Kidney (tissue), 14 donors: ENCODE data around the gene TMEM53. TPM values are rescaled to one million over a fixed set of nuclear protein-coding genes. Genes with fewer than 3 reads are reported as not detected.

Experiments used
- DNase-seq, 5 donors: peaks; one replicate each; pipeline ENCODE4 v3.0.0-alpha.2; 2013 to 2020
- FAIRE-seq: peaks from 2 replicates; lab custom pipeline; 2012; peaks lifted over from hg19 to GRCh38; lab: Jason Lieb, UNC
- H3K27ac ChIP-seq, 2 donors: one replicate each; pipeline ENCODE4 v1.7.0; 2013; ENCODE audit warnings: low read depth in 2 of 2, low read length in 2 of 2, inconsistent platforms in 1 of 2
- H3K27me3 ChIP-seq: one replicate; pipeline ENCODE4 v1.7.1; 2013; ENCODE audit warnings: low read length, inconsistent platforms; ENCODE audit not compliant: control insufficient read depth, insufficient read depth
- H3K36me3 ChIP-seq, 3 donors: one replicate each; pipeline versions ENCODE4 v1.7.0 to v1.7.1; 2013; ENCODE audit warnings: low read length in 3 of 3, control low read depth in 1 of 3, inconsistent platforms in 1 of 3; ENCODE audit not compliant: insufficient read depth in 3 of 3, control insufficient read depth in 2 of 3
- H3K4me1 ChIP-seq, 3 donors: one replicate each; pipeline versions ENCODE4 v1.7.0 to v1.7.1; 2013; ENCODE audit warnings: low read length in 3 of 3, inconsistent platforms in 1 of 3, low read depth in 1 of 3; ENCODE audit not compliant: control insufficient read depth in 2 of 3, insufficient read depth in 2 of 3
- H3K4me3 ChIP-seq, 3 donors: one replicate each; pipeline versions ENCODE4 v1.7.0 to v1.8.1; 2013; ENCODE audit warnings: low read length in 3 of 3, control low read depth in 1 of 3, inconsistent platforms in 1 of 3
- H3K9ac ChIP-seq, 3 donors: one replicate each; pipeline versions ENCODE4 v1.7.0 to v1.7.1; 2013; ENCODE audit warnings: low read length in 3 of 3, control low read depth in 1 of 3, inconsistent platforms in 1 of 3
- H3K9me3 ChIP-seq, 3 donors: one replicate each; pipeline versions ENCODE4 v1.7.0 to v1.7.1; 2013; ENCODE audit warnings: low read length in 3 of 3, control low read depth in 1 of 3, inconsistent platforms in 1 of 3; ENCODE audit not compliant: control insufficient read depth in 2 of 3, insufficient read depth in 1 of 3
- CTCF ChIP-seq: IDR thresholded peaks from 3 replicates; pipeline ENCODE4 v1.5.1; 2012; ENCODE audit warnings: mild to moderate bottlenecking, moderate library complexity, borderline replicate concordance; ENCODE audit not compliant: insufficient read depth; ENCODE audit errors: extremely low read depth
- intact Hi-C: fragments of 100-400 bp; cut with DNase I; formaldehyde crosslinking; loops from one replicate; pipeline ENCODE4 v1.11.1; 2022
- polyA plus RNA-seq: library from polyadenylated mRNA; stranded (reverse); fragments of 350-450 nt; fragmentation: Illumina TruSeq; extraction: RNeasy Lipid Tissue Mini Kit (QIAGEN cat#74804); gene quantifications from one replicate; pipeline ENCODE4 v1.2.3, GENCODE V29; 2014; ENCODE audit warnings: low read depth, low replicate concordance; ENCODE audit not compliant: insufficient read depth
- total RNA-seq: library from RNA; stranded (reverse); fragmentation: NEBNext Ultra II Directional; extraction: Animal tissue kit (Norgen Biotek cat#: 25700); gene quantifications from one replicate; pipeline ENCODE4 v1.2.1, GENCODE V29; 2021
- donor health status: control.
- donor health status: control.
- donor health status: control.
- donor health status: control.
- donor health status: control.
- donor health status: DM: yes; HTN: yes; CAD: no.
- donor health status: Normal renal cell carcinoma (clear cell type).

TMEM53 gene
- total and polyA plus RNA-seq, 2 donors from 2014 or later, result 16.4 to 45.0 TPM

- intact Hi-C loops, result no loop called here
- H3K27ac ChIP-seq, result peak overlapping the region; percentile 92 to 99
- H3K36me3 ChIP-seq, result no peaks in the 10 kb centered on the region
- DNase-seq (peak in 1 of 5 donors; percentile 24), FAIRE-seq (no peak)
- no peaks in the 10 kb centered on the region for H3K9me3 ChIP-seq
- peak overlapping the region; percentile 74 to 90 (median 82) for H3K4me3 ChIP-seq
- H3K9ac ChIP-seq, result no peak overlapping the region
- TF ChIP-seq CTCF, result no peak
- peaks cover 0 to 41% (median 25%) of the 10 kb centered on the region in 3 donors for H3K4me1 ChIP-seq
- H3K27me3 ChIP-seq, result no peaks in the 10 kb centered on the region
These were observed 905 bp upstream of the TMEM53 start for GRCh38 chr1:44675186-44675585.

DNA sequence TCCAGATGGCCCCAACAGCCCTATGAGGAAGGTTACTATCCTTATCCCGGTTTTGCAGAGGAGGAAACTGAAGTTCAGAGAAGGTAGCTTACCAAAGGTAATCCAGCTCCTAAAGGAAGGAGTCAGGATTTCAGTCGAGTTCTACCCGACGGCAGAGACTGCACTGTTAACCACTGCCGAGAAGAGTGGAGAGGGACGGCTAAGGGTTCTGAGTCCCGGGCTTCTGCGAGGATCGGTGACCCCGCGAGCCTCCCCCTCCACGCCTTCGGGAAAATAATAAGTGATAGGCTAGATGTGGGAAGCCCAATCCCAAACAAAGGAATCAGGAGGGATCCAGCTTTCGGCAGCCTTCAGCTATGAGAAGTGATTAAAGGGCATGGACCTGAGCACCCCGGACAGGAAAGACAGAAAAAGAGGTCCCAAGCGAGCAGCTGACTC lies 587 bp downstream of the TMEM53 start:
- no peak for TF ChIP-seq CTCF
- Histone ChIP-seq H3K36me3 (no peaks in the 10 kb centered on the region), H3K27ac (peak overlapping the region; percentile 99), H3K27me3 (no peaks in the 10 kb centered on the region), H3K4me1 (peaks cover 0 to 37% (median 25%) of the 10 kb centered on the region in 3 donors), H3K4me3 (peak overlapping the region; percentile 74 to 91 (median 81)), H3K9ac (peak overlapping the region; percentile 59 to 85 (median 85)), H3K9me3 (no peaks in the 10 kb centered on the region)
- DNase-seq, result no peak
- FAIRE-seq, result no peak
- intact Hi-C loops, result no loop called here

- Histone ChIP-seq H3K9me3 (no peaks in the 10 kb centered on the region), H3K27me3 (no peaks in the 10 kb centered on the region), H3K4me1 (peaks cover 0 to 32% (median 25%) of the 10 kb centered on the region in 3 donors), H3K9ac (peak overlapping the region; percentile 59 to 85 (median 85)), H3K27ac (peak overlapping the region; percentile 99), H3K36me3 (no peaks in the 10 kb centered on the region), H3K4me3 (peak overlapping the region; percentile 74 to 91 (median 81))
- no peak for TF ChIP-seq CTCF
- intact Hi-C loops, result no loop called here
- peak in 1 of 5 donors; percentile 54 for DNase-seq
- FAIRE-seq, result no peak
These were observed 1.2 kb downstream of the TMEM53 start for GRCh38 chr1:44672961-44673674.
